ENCODE measurements around the gene POU6F2. TPM values are rescaled to one million over a fixed set of nuclear protein-coding genes. Genes with fewer than 3 reads are reported as not detected.

Gene POU6F2
- total and polyA plus RNA-seq, 2 donors (not counting 1 experiment from before 2014, with no cell fraction given) = 0.47 TPM; not detected in 1

GRCh38 chr7:39336442-39336841, 358.7 kb downstream of the POU6F2 start:
- no peak for DNase-seq
- no peaks in the 10 kb centered on the region for H3K4me1 ChIP-seq (ENCODE audit: control insufficient read depth in 2 of 2, insufficient read depth in 2 of 2, low read length in 2 of 2)
- no peak overlapping the region for H3K27ac Mint-ChIP-seq
- H3K9me3 ChIP-seq (ENCODE audit: control extremely low read depth in 1 of 3, control insufficient read depth in 2 of 3, insufficient read depth in 1 of 3, low read length in 2 of 3) = no peaks in the 10 kb centered on the region
- H3K27me3 ChIP-seq (replicated peaks in 1 of 4; ENCODE audit: control extremely low read depth in 1 of 4, control insufficient read depth in 3 of 4, insufficient read depth in 4 of 4, low read length in 3 of 4) = no peaks in the 10 kb centered on the region
- ChIA-PET POLR2A (no interaction called here), CTCF (no interaction called here)
- no peak overlapping the region for H3K27ac ChIP-seq (ENCODE audit: low read length in 2 of 2)
- intact Hi-C loops (cut with micrococcal nuclease) = no loop called here
- no peak overlapping the region for H3K4me2 ChIP-seq (replicated peaks; ENCODE audit: low read depth, low read length, poor library complexity, severe bottlenecking)
- no CpG with 5 or more reads among the region's 2 CpGs for WGBS (ENCODE audit: insufficient coverage)
- no peaks in the 10 kb centered on the region for H4K20me1 ChIP-seq (ENCODE audit: control insufficient read depth, insufficient read depth, low read length, poor library complexity, severe bottlenecking)
- no peaks in the 10 kb centered on the region for H3K36me3 ChIP-seq (replicated peaks in 1 of 2; ENCODE audit: control extremely low read depth in 1 of 2, control insufficient read depth in 1 of 2, extremely low read depth in 1 of 2, insufficient read depth in 2 of 2, low read length in 1 of 2)
- no peaks in the 10 kb centered on the region for H3K27me3 Mint-ChIP-seq
- H3K4me3 ChIP-seq (ENCODE audit: control extremely low read depth in 1 of 5, extremely low read depth in 1 of 5, insufficient read depth in 1 of 5, low read depth in 2 of 5, low read length in 4 of 5) = no peak overlapping the region
- H3K4me3 Mint-ChIP-seq = no peak overlapping the region
- no peak for ATAC-seq (ENCODE audit: low read depth)
- H3K9ac ChIP-seq (ENCODE audit: low read length) = no peak overlapping the region
- H3K79me2 ChIP-seq (ENCODE audit: control insufficient read depth, insufficient read depth, low read length) = no peaks in the 10 kb centered on the region
- H3K4me1 Mint-ChIP-seq = no peaks in the 10 kb centered on the region
- TF ChIP-seq EZH2 (IDR thresholded peaks at IDR 0.05; ENCODE audit: borderline replicate concordance, insufficient read depth, low read depth, low read length, poor library complexity, severe bottlenecking) = no peak
- no peak for TF ChIP-seq CTCF (IDR thresholded peaks at IDR 0.05)
- H3K9me3 Mint-ChIP-seq (ENCODE audit: insufficient read depth) = no peaks in the 10 kb centered on the region
- no peak overlapping the region for H2AFZ ChIP-seq (ENCODE audit: insufficient read depth, low read depth, low read length, poor library complexity, severe bottlenecking)

- ChIA-PET POLR2A (no interaction called here), CTCF (no interaction called here)
- intact Hi-C loops (cut with micrococcal nuclease) = no loop called here
- Histone ChIP-seq H3K4me2 (replicated peaks; ENCODE audit: low read depth, low read length, poor library complexity, severe bottlenecking) (no peak overlapping the region), H3K9ac (ENCODE audit: low read length) (no peak overlapping the region), H3K36me3 (replicated peaks in 1 of 2; ENCODE audit: control extremely low read depth in 1 of 2, control insufficient read depth in 1 of 2, extremely low read depth in 1 of 2, insufficient read depth in 2 of 2, low read length in 1 of 2) (no peaks in the 10 kb centered on the region), H4K20me1 (ENCODE audit: control insufficient read depth, insufficient read depth, low read length, poor library complexity, severe bottlenecking) (no peaks in the 10 kb centered on the region), H3K4me1 (ENCODE audit: control insufficient read depth in 2 of 2, insufficient read depth in 2 of 2, low read length in 2 of 2) (no peaks in the 10 kb centered on the region), H3K4me3 (ENCODE audit: control extremely low read depth in 1 of 5, extremely low read depth in 1 of 5, insufficient read depth in 1 of 5, low read depth in 2 of 5, low read length in 4 of 5) (no peak overlapping the region), H3K9me3 (ENCODE audit: control extremely low read depth in 1 of 3, control insufficient read depth in 2 of 3, insufficient read depth in 1 of 3, low read length in 2 of 3) (no peaks in the 10 kb centered on the region), H3K27ac (ENCODE audit: low read length in 2 of 2) (no peak overlapping the region), H3K27me3 (replicated peaks in 1 of 4; ENCODE audit: control extremely low read depth in 1 of 4, control insufficient read depth in 3 of 4, insufficient read depth in 4 of 4, low read length in 3 of 4) (no peaks in the 10 kb centered on the region), H2AFZ (ENCODE audit: insufficient read depth, low read depth, low read length, poor library complexity, severe bottlenecking) (no peak overlapping the region), H3K79me2 (ENCODE audit: control insufficient read depth, insufficient read depth, low read length) (no peaks in the 10 kb centered on the region)
- DNase-seq (no peak), ATAC-seq (ENCODE audit: low read depth) (no peak)
- Mint-ChIP-seq H3K27ac (no peak overlapping the region), H3K4me3 (no peak overlapping the region), H3K9me3 (ENCODE audit: insufficient read depth) (no peaks in the 10 kb centered on the region), H3K27me3 (no peaks in the 10 kb centered on the region), H3K4me1 (no peaks in the 10 kb centered on the region)
- no peak for TF ChIP-seq EZH2 (IDR thresholded peaks at IDR 0.05; ENCODE audit: borderline replicate concordance, insufficient read depth, low read depth, low read length, poor library complexity, severe bottlenecking)
- no peak for TF ChIP-seq CTCF (IDR thresholded peaks at IDR 0.05)
- WGBS (ENCODE audit: insufficient coverage) = 92% methylated on average over 2 of the region's 2 CpGs
Observed at GRCh38 chr7:39338716-39339115, 361.0 kb downstream of the POU6F2 start.
